ENCODE results near the gene CANT1.

DNA sequence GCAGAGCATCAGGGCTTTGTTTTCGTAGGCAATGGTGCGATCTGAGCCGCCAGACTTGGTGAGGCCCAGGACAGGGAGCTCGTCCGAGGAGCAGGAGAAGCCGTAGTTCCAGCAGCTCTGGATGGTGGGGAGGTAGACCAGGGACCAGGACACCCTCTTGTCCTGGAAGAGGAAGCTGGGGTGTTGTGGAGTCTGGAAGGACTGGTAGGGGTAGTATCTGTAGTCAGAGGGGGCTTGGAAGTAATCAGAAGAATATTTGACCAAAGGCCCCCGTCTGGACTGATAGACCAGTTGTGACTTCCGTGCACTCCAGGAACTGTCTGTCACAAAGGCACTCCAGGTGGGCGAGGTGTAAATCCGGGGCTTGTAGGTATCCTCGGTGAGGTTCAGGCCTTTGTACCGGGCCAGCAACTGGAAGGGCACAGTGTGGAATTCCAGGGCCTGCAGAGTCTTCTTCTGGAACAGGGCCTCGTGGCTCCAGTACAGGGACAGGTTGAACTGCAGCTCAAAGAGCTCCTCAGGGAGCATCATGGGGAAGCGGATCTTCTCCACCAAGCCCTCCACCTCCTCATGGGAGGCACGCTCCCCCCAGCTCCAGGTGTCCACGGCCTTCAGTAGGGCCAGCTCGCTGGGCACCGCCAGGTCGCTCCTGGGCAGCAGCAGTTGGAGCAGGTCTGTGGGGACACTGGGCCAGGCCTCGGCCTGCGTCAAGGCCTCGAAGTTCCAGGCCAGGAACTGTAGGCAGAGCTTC is 37.6 kb downstream of the CANT1 start:
- TF ChIP-seq POLR2AphosphoS5 (IDR thresholded peaks at IDR 0.05) = no peak
- TF ChIP-seq, protein P1, sequence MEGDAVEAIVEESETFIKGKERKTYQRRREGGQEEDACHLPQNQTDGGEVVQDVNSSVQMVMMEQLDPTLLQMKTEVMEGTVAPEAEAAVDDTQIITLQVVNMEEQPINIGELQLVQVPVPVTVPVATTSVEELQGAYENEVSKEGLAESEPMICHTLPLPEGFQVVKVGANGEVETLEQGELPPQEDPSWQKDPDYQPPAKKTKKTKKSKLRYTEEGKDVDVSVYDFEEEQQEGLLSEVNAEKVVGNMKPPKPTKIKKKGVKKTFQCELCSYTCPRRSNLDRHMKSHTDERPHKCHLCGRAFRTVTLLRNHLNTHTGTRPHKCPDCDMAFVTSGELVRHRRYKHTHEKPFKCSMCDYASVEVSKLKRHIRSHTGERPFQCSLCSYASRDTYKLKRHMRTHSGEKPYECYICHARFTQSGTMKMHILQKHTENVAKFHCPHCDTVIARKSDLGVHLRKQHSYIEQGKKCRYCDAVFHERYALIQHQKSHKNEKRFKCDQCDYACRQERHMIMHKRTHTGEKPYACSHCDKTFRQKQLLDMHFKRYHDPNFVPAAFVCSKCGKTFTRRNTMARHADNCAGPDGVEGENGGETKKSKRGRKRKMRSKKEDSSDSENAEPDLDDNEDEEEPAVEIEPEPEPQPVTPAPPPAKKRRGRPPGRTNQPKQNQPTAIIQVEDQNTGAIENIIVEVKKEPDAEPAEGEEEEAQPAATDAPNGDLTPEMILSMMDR (IDR thresholded peaks at IDR 0.05) = no peak
- no peak for TF ChIP-seq POLR2A (IDR thresholded peaks at IDR 0.05; ENCODE audit: low read depth)
- TF ChIP-seq EP300 (IDR thresholded peaks at IDR 0.05) = no peak

Data from esophagus muscularis mucosa (tissue), 4 donors.